WI38 (cell line): ENCODE measurements around the gene COX7A1.

Experiments
- H3K4me3 ChIP-seq: 2 replicates; pipeline ENCODE4 v1.5.1; 2011; ENCODE audit warnings: low read depth, mild to moderate bottlenecking, control low read depth, low read length
- CTCF ChIP-seq: IDR thresholded peaks from 2 replicates; pipeline ENCODE4 v1.5.1; 2012; ENCODE audit warnings: low read depth, mild to moderate bottlenecking, control low read depth, low read length

Gene COX7A1

GRCh38 chr19:36172852-36173251, 20.6 kb upstream of the COX7A1 start:
- no peak for TF ChIP-seq CTCF

GRCh38 chr19:36169084-36169760, 17.0 kb upstream of the COX7A1 start:
- TF ChIP-seq CTCF = no peak
- no peak overlapping the region for H3K4me3 ChIP-seq

More at GRCh38 chr19:36172852-36173251, 20.6 kb upstream of the COX7A1 start:
- no peak overlapping the region for H3K4me3 ChIP-seq

- no peak for TF ChIP-seq CTCF
- no peak overlapping the region for H3K4me3 ChIP-seq
Measured at GRCh38 chr19:36163813-36164212, 11.6 kb upstream of the COX7A1 start.

- TF ChIP-seq CTCF = no peak
- H3K4me3 ChIP-seq = no peak overlapping the region
Measured at GRCh38 chr19:36160821-36161596, 8.8 kb upstream of the COX7A1 start.

GRCh38 chr19:36153126-36153525, 879 bp upstream of the COX7A1 start:
- no peak for TF ChIP-seq CTCF
- H3K4me3 ChIP-seq = no peak overlapping the region

- no peak overlapping the region for H3K4me3 ChIP-seq
- no peak for TF ChIP-seq CTCF
Measured at GRCh38 chr19:36152019-36152351, 262 bp downstream of the COX7A1 start.

- no peak overlapping the region for H3K4me3 ChIP-seq
- no peak for TF ChIP-seq CTCF
Measured at GRCh38 chr19:36151144-36152018, 866 bp downstream of the COX7A1 start.
